Measurements from ENCODE around the gene NUDT7. TPM values are rescaled to one million over a fixed set of nuclear protein-coding genes. Genes with fewer than 3 reads are reported as not detected.

The NUDT7 gene
- total RNA-seq, 2 donors from 2014 or later = 6.1 to 10.9 TPM

DNA sequence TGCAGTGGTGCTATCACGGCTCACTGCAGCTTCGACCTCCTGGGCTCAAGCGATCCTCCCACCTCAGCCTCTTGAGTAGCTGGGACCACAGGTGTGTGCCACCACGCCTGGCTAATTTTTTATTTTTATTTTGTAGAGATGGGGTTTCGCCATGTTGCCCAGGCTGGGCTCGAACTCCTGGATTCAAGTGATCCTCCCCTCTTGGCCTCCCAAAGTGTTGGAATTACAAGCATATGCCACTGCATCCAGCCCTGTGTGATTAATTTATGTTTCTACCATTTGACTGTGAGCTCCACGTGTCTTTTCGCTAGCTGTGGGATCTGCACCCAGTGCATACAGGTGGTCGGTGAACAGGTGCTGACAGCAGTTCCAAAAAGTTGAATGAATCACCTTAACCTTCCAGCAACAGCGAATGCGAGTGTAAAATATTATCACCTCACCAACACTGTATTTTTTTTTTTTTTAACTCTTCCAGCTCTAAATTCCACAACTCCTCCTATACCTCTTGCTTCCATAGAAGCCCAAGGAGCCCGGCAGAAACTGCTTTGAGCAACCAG, 484 bp upstream of the NUDT7 start:
- Mint-ChIP-seq H3K4me1 (peaks cover 12% of the 10 kb centered on the region), H3K36me3 (ENCODE audit: low read depth) (peaks cover 2% of the 10 kb centered on the region), H3K27me3 (ENCODE audit: insufficient read depth) (no peaks in the 10 kb centered on the region), H3K9me3 (peaks cover 2% of the 10 kb centered on the region), H3K4me3 (peak overlapping the region; percentile 82), H3K27ac (peak overlapping the region; percentile 86)
- TF ChIP-seq, protein P1, sequence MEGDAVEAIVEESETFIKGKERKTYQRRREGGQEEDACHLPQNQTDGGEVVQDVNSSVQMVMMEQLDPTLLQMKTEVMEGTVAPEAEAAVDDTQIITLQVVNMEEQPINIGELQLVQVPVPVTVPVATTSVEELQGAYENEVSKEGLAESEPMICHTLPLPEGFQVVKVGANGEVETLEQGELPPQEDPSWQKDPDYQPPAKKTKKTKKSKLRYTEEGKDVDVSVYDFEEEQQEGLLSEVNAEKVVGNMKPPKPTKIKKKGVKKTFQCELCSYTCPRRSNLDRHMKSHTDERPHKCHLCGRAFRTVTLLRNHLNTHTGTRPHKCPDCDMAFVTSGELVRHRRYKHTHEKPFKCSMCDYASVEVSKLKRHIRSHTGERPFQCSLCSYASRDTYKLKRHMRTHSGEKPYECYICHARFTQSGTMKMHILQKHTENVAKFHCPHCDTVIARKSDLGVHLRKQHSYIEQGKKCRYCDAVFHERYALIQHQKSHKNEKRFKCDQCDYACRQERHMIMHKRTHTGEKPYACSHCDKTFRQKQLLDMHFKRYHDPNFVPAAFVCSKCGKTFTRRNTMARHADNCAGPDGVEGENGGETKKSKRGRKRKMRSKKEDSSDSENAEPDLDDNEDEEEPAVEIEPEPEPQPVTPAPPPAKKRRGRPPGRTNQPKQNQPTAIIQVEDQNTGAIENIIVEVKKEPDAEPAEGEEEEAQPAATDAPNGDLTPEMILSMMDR (conservative IDR thresholded peaks at IDR 0.05) = no peak
- no peaks in the 10 kb centered on the region for H3K36me3 ChIP-seq (ENCODE audit: control insufficient read depth, insufficient read depth, low read length)
- 71 to 73% methylated on average over 9 to 12 of the region's 12 CpGs for WGBS, 2 experiments (ENCODE audit: insufficient coverage in 1 of 2, insufficient read length in 1 of 2)
- no peaks in the 10 kb centered on the region for H3K27me3 ChIP-seq (ENCODE audit: control insufficient read depth, insufficient read depth, low read length, poor library complexity, severe bottlenecking)
- no peak for DNase-seq
- H3K4me3 ChIP-seq (ENCODE audit: low read length) = no peak overlapping the region
- H3K4me1 ChIP-seq (ENCODE audit: control insufficient read depth, insufficient read depth, low read length) = no peaks in the 10 kb centered on the region
- H3K9me3 ChIP-seq (ENCODE audit: control insufficient read depth, low read length) = no peaks in the 10 kb centered on the region
- H3K9ac ChIP-seq (ENCODE audit: extremely low read depth, low read length, poor library complexity, severe bottlenecking) = no peak overlapping the region
- H3K27ac ChIP-seq (ENCODE audit: low read depth, low read length) = no peak overlapping the region

DNA sequence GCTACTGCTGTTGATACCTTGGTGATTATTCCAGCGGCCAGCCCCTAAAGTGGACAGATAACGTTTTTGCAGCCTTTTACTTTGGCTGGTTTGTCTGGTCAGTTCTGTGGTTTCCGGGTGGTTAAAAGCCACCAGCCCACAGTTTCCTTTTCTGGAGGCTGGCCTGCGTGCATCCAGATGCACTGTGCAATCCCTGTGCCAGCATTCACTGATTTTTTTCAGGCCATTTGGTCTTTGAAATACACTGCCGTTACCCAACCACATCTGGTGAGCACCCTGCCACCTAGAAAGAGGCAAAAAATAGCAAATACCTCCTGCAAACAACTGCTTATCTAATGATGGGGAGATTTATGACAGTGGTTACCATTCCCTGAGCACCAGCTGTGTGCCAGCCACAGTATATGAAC, 797 bp downstream of the NUDT7 start:
- Mint-ChIP-seq H3K4me3 (peak overlapping the region; percentile 82), H3K27me3 (ENCODE audit: insufficient read depth) (no peaks in the 10 kb centered on the region), H3K27ac (peak overlapping the region; percentile 95), H3K36me3 (ENCODE audit: low read depth) (peaks cover 4% of the 10 kb centered on the region), H3K4me1 (peaks cover 12% of the 10 kb centered on the region), H3K9me3 (peaks cover 4% of the 10 kb centered on the region)
- no peaks in the 10 kb centered on the region for H3K36me3 ChIP-seq (ENCODE audit: control insufficient read depth, insufficient read depth, low read length)
- DNase-seq = no peak
- TF ChIP-seq, protein P1 (conservative IDR thresholded peaks at IDR 0.05) = no peak
- H3K27me3 ChIP-seq (ENCODE audit: control insufficient read depth, insufficient read depth, low read length, poor library complexity, severe bottlenecking) = no peaks in the 10 kb centered on the region
- no peaks in the 10 kb centered on the region for H3K4me1 ChIP-seq (ENCODE audit: control insufficient read depth, insufficient read depth, low read length)
- H3K4me3 ChIP-seq (ENCODE audit: low read length) = peak overlapping the region; percentile 84
- WGBS, 2 experiments (ENCODE audit: insufficient coverage in 1 of 2, insufficient read length in 1 of 2) = 43 to 66% methylated on average over 3 to 5 of the region's 5 CpGs
- H3K9ac ChIP-seq (ENCODE audit: extremely low read depth, low read length, poor library complexity, severe bottlenecking) = peak overlapping the region; percentile 91
- H3K27ac ChIP-seq (ENCODE audit: low read depth, low read length) = no peak overlapping the region
- H3K9me3 ChIP-seq (ENCODE audit: control insufficient read depth, low read length) = no peaks in the 10 kb centered on the region

DNA sequence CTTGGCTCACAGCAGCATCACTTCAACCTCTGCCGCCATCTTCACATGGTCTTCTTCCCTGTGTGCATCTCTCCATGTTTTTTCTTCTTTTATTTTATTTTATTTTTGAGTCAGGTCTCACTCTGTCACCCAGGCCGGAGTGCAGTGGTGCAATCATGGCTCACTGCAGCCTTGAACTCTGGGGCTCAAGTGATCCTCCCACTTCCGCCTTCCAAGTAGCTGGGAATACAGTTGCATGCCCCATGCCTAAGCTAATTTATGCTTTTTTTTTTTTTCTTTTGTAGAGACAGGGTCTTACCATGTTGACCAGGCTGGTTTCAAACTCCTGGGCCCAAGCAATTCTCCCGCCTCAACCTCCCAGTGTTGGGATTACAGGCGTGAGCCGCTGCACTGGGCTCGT, 1.9 kb downstream of the NUDT7 start:
- TF ChIP-seq, protein P1 (conservative IDR thresholded peaks at IDR 0.05) = no peak
- Mint-ChIP-seq H3K4me1 (peaks cover 12% of the 10 kb centered on the region), H3K27me3 (ENCODE audit: insufficient read depth) (no peaks in the 10 kb centered on the region), H3K9me3 (peaks cover 4% of the 10 kb centered on the region), H3K27ac (no peak overlapping the region), H3K4me3 (no peak overlapping the region), H3K36me3 (ENCODE audit: low read depth) (peaks cover 4% of the 10 kb centered on the region)
- DNase-seq = no peak
- H3K9ac ChIP-seq (ENCODE audit: extremely low read depth, low read length, poor library complexity, severe bottlenecking) = no peak overlapping the region
- H3K4me1 ChIP-seq (ENCODE audit: control insufficient read depth, insufficient read depth, low read length) = no peaks in the 10 kb centered on the region
- H3K4me3 ChIP-seq (ENCODE audit: low read length) = no peak overlapping the region
- no peaks in the 10 kb centered on the region for H3K9me3 ChIP-seq (ENCODE audit: control insufficient read depth, low read length)
- no peak overlapping the region for H3K27ac ChIP-seq (ENCODE audit: low read depth, low read length)
- WGBS, 2 experiments (ENCODE audit: insufficient coverage in 1 of 2, insufficient read length in 1 of 2) = 93 to 100% methylated on average over 4 to 7 of the region's 7 CpGs
- no peaks in the 10 kb centered on the region for H3K27me3 ChIP-seq (ENCODE audit: control insufficient read depth, insufficient read depth, low read length, poor library complexity, severe bottlenecking)
- no peaks in the 10 kb centered on the region for H3K36me3 ChIP-seq (ENCODE audit: control insufficient read depth, insufficient read depth, low read length)
